Activated CD8-positive, alpha-beta memory T cell treated with anti-CD3 and anti-CD28 coated beads, Interleukin-2, amount 50 U/mL, for 1 hour (primary cell): ENCODE results near the gene ARHGDIB.

Source experiments
- DNase-seq: peaks from one replicate; pipeline ENCODE4 v3.0.0-alpha.2; 2020; ENCODE audit errors: extremely low read depth

The ARHGDIB gene

DNA sequence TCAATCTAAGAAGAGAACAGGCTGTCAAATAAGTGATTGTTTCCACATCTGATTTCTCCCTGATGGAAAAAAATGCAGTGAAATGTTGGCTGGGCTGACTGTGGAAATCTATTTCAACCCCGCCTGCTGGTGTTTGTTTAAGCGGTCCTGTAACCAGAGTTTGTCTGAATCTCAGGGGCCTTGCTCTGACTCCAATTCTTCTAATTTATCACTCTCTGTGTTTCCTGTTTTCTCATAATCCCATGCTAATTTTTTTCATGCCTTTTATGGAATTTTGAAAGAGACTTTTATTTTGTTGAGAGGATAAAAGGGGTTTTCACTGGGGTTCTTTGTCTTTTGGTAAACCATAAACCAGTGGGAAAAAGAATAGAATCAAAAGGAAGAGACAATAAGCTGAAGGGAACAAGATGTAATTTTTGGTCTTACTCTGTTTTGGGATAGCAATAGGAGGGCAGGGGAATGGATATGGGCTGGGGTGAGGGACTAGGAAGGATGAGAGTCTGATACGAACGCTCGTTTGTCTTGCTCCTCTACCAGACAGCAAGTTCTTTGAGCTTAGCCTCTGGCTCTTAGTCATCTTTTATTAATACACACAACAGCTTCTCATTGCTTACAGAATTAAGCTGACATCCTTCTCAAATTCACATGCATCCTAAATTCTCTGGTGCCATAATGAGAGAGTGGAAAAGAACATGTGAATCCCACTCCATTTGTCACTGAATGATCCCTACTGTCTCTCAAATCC is 67.7 kb downstream of the ARHGDIB start:
- DNase-seq = no peak

DNA sequence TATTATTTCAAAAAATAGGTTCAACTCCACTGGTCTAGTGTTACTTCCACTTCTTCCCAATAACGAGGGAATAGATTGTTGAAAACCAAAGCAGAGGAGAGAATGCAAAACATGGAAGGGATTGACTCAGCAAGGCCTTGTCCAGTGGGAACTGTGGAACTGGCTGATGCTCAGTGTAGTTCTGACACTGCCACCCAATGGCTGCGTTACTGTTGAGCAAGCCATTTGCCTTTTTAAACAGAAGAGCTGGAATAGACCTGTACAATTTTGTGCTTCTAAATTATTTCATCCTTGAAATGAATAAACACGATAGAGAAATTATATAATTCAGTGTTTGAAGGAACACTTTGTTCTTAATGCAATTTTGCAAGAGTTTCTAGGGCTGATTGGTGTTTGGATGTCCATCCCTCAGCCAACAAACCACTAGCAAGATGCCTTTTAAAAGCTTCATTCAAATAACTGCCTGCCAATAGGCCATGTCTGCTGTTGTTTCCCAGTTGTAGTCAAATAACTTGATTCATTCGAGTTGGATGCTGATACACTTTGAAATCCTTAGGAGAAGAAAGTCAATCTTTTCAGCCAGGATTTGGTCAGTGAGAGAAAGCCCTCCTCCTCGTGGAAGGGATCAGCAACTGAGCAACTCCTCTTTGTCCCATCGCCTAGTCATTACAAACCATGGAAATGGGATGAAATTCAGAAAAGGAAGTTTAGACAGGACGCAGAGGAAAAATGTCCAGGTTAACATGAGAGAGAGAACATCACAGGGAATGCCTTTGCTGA is 68.5 kb downstream of the ARHGDIB start:
- no peak for DNase-seq
